Suppressor macrophage (primary cell): ENCODE results near the gene MYADML2.
"Not testable (repeated sequence)": the region's sequence is repeated elsewhere in the genome, so short reads cannot be mapped to it uniquely, and the experiment has no call there.

Source experiments
- DNase-seq, 4 experiments: peaks; one replicate each; pipeline ENCODE4 v3.0.0-alpha.2; 2020 to 2022

MYADML2 gene

DNA sequence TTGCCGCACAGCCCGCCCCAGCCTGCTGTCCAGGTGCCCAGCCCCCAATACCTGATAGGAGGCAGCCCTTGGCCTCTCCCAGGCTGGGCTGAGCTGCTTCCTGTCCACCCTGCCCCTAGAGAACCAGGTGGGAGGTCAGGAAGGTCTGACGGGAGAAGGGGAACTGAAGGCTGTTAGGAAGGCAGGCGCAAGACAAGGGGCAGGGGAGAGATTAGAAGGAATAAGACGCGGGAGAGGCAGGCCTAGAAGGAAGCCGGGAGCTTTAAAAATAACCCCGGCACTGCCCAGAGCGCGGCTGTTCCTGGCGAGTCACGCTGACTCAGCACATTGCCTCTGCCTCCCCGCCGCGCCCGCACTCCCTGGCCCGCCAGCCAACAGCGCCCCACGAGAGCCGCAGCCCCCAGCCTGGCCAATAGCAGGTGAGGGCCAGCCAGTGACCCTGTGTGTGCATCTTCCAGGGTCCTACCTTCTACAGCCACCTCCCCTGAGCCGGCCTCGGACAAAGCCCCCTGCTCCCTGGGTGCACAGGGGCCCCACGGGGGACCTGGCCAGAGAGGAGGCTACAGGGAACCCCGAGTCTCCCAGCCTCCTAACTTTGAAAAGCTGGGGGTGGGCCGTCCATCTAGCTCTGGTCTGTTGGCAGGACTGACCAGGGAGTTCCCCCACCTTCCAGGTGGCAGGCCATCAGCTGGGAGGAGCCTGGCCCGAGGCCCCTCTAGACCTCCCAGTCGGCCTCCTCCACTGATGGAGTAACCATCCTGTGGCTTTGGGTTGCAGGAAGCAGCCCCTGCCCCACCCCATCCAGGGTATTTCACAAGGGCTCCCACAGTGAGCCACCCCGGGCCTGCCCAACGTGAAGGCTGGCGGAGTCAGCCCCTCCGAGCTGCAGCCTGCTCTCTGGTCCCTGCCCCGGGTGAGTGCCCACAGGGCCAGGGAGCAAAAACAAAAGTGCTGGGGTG is 23.5 kb downstream of the MYADML2 start:
- peak; percentile 89 to 95 (median 92) for DNase-seq

DNA sequence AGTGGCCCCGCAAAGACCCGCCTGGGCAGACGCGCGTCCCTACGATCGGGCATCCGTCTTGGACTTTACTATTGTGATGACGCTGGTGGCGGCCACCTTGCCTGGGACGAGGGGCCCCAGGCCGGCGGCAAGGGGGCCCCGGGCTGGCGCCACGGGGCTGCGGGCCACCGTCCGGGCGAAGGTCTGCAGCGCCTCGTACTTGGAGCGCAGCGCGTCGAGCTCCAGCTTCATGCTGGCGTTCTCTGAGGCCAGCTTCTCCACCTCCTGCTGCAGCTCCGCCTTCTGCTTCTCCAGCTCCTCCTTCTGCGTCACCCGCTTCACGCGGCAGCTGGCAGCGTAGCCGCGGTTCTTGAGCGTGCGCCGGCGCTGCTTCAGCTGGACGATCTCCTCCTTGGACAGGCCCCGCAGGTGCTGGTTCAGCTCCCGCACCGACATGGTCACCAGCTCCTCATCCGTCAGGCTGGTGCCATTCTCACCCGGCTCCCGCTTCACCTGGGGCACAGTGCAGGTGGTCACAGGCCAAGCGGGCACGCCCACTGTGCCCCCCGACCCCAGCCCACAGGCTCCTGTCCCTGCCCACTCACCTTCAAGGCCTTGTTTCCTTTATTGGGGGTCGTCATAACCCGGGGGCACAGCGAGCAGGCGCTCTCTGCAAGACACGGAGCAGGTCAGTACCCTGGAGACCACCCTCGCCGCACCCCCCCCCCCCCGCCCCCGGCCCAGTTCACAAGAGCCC is 24.3 kb downstream of the MYADML2 start:
- peak; percentile 9 to 41 (median 36) for DNase-seq

DNA sequence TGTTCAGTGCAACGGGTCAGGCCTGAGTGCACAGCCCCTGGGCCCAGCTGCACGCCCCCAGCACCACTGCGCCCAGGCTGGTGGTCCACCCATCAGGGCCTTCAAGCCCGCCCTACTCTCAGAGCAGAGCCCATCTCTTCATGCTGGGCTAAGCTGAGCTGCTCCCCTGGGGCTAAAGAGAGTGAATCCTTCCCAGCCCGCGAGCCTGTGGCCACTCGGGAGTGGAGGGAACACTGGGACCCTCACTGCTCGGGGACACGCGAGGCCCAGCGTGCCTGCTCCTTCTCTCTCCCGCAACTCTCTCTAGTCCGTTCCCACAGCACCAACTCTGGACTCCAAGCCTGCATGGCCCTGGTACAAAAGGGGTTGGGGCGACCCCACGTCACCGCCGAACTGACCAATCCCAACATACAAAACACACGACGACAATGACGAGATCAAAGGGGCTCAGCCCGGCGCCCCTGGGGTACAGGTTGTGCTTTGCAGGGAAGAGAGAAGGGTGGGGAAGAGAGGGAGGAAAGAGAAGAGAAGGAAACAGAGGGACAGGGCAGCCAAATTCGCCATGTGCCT is 25.0 kb downstream of the MYADML2 start:
- no peak for DNase-seq

DNA sequence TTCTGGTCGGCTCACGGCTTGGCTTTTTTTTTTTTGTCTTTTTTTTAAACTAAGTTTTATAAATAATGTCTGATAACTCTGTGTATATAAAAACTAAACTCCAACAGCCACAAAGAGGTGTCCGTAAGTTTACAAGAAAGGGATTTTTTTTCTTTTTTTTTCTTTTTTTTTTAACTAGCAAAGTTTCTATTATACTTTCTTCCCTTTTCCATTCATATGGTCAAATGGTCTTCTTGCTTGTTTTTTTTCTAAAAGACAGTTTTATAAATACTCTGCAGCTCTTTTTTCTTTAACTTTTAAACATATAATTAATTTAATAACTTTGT is 25.5 kb downstream of the MYADML2 start:
- no peak for DNase-seq

- peak; percentile 52 to 79 (median 74) for DNase-seq
These were observed 26.2 kb downstream of the MYADML2 start for GRCh38 chr17:81920612-81921536.

DNA sequence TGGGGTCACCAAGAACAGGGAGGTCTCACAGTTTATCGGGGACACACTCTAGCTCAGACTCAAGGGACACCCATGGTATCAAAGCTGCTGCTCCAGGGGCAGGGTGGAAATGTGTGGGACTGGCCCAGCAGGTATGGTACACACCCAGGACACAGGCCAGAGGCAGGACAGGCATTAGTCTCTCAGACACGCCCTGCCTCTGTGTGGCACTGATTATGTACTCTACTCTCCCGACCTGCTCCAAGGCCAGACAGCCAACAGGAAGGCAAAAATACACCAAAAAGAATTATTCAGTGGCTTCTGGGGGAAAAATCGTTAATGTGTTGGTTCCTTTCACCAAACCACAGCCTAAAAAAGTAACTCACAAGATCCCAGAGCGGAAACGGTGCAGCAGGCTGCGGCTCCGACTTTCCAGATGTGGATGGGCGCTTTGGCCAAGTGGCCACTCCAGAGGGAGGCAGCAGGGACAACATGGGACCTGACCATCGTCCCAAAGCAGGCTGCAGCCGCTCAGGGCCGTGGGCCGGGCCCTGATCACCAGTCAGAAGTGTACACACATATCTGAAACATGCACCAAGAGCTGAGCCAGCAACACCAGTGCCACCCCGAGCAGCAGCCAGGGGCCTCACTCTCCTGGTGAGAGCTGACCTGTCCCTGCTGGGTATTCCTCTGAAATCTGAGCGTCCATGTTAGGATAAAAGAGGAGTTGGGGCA is 28.0 kb downstream of the MYADML2 start:
- peak; percentile 21 to 45 (median 32) for DNase-seq

DNA sequence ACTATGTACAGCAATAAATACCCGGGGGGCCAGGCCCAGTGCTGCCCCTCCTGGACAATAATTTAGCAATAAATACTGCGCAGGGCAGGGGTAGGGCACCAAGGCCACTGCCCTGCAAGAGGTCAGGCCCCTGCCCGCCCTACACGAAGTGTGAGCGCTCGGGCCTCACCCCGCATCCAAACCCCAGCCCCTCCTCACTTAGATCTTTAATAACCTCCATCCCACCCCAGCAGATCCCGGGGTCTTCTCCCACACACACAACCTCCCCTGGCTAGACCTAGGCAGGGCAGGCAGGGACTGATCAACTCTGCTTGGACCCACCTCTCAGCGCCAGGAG is 28.7 kb downstream of the MYADML2 start:
- not testable (repeated sequence) for DNase-seq

DNA sequence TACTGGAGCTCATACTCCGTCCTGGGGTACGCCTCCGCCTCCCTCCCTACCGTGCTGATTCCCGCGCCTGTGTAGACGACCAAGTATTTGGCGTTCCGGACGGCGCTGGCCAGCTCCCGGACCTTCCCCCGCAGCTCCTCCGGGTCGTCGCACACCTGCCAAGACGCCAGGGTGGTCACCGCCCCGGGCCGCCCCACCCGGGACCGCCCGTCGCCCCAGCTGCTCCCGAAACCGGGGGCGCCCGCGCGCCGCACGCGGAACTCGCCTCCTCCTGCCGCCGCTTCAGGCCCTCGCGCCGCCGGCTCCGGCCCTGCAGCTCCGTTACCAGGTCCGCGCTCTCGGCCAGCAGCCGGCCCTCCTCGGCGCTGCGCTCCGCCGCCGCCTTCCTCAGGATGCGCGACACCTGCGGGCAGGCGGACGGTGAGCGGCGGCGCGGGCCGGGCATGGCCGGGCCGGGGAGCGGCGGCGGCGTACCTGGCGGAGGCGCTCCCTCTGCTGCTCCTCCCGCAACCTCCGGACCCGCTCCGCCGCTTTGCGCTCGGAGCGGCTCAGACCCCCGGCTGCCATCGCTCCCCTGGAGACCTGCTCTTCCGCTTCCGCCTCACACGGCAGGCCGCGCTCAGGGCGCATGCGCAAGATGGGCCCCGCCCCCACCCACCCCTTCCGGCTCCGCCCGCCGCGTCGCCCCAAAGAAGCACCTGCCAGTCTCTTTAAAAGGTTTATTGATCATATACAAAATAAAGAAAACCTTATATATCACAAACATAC is 29.3 kb downstream of the MYADML2 start, which contains the start of gene SIRT7:
TSS of gene SIRT7 (minus strand) at position 612 of the 768 bp plus-strand sequence. CDS start at position 567, 45 bp downstream.
- peak; percentile 89 to 95 (median 93) for DNase-seq

DNA sequence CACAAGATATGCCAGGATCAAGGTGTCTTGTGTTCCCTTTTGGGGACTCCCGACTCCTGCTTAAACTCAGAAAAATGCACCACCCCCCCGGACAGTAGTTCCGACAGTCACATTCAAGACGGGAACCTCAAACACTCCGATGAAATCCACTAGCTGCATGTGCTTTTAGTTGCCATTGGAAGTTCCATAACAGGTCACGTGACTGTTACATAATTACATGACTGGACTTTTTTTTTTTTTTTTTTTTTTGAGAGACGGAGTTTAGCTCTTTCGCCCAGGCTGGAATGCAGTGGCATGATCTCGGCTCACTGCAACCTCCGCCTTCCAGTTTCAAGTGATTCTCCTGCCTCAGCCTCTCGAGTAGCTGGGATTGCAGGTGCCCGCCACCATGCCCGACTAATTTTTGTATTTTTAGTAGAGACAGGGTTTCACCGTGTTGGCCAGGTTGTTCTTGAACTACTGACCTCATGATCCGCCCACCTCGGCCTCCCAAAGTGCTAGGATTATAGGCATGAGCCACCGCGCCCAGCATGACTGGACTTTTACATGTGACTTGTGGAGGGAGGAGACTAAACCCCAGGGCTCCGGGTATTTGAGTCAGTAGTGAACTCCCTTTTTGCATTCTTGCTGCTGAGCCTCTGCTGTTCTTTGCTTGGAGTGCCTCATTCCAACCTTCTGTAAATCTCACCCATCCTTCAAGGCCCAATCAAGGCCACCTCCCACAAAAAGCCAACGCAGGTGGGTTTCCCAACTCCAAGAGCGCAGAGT is 30.6 kb downstream of the MYADML2 start:
- peak; percentile 67 to 81 (median 80) for DNase-seq

- DNase-seq, result no peak
These were observed 31.7 kb downstream of the MYADML2 start for GRCh38 chr17:81915331-81915730.

GRCh38 chr17:81914103-81914850 is 32.8 kb downstream of the MYADML2 start:
- DNase-seq, result no peak

- no peak for DNase-seq
These were observed 33.5 kb downstream of the MYADML2 start for GRCh38 chr17:81913394-81914102.

- DNase-seq, result no peak
These were observed 34.4 kb downstream of the MYADML2 start for GRCh38 chr17:81912441-81913309.

GRCh38 chr17:81911969-81912368 is 35.1 kb downstream of the MYADML2 start:
- DNase-seq, result no peak

GRCh38 chr17:81911277-81911961 is 35.6 kb downstream of the MYADML2 start, which contains the start of gene PCYT2:
Gene PCYT2, minus strand, starts transcription at chr17:81911399. Its CDS starts 44 bp downstream, at chr17:81911355.
- peak; percentile 86 to 96 (median 92) for DNase-seq

GRCh38 chr17:81910840-81911276 is 36.2 kb downstream of the MYADML2 start:
- DNase-seq, result peak in 1 of 4 experiments; percentile 20
